Caco-2 (cell line): ENCODE measurements around the gene FAM131B. TPM values are rescaled to one million over a fixed set of nuclear protein-coding genes. Genes with fewer than 3 reads are reported as not detected.
"Not testable (repeated sequence)": the region's sequence is repeated elsewhere in the genome, so short reads cannot be mapped to it uniquely, and the experiment has no call there.

Experiments
- BruUV-seq: library from RNA; stranded (reverse); fragments of 400-500 nt; replicated peaks from 2 replicates; lab custom pipeline; 2021; lab: Mats Ljungman, UMichigan
- CTCF ChIA-PET: fragments of 300-600 bp; sonication (Branson Sonifier 250); formaldehyde crosslinking; loops from one replicate; lab custom pipeline; 2022; ENCODE audit warnings: antibody characterized with exemption; lab: Charles Lee
- POLR2A ChIA-PET: fragments of 300-600 bp; sonication (Branson Sonifier 250); formaldehyde crosslinking; loops from one replicate; lab custom pipeline; 2022; ENCODE audit warnings: antibody characterized with exemption; lab: Charles Lee
- DNase-seq, 2 experiments: peaks; one replicate each; pipeline versions ENCODE4 v3.0.0 to v3.0.0-alpha.2; 2020 to 2022
- H3K27me3 ChIP-seq: replicated peaks from 2 replicates; pipeline ENCODE4 v1.6.0; 2011; ENCODE audit warnings: low read length; ENCODE audit not compliant: control insufficient read depth, insufficient read depth
- H3K36me3 ChIP-seq: 2 replicates; pipeline ENCODE4 v1.5.1; 2011; ENCODE audit warnings: low read length; ENCODE audit not compliant: control insufficient read depth, insufficient read depth
- H3K4me1 ChIP-seq: fragments of 250-450 bp; sonication (Bioruptor Pico); 2 replicates; pipeline ENCODE4 v1.5.1; 2020; ENCODE audit warnings: mild to moderate bottlenecking
- H3K4me3 ChIP-seq: 2 replicates; pipeline ENCODE4 v1.5.1; 2011; ENCODE audit warnings: low read depth, mild to moderate bottlenecking, control low read depth, low read length
- H3K9me3 ChIP-seq: fragments of 250-450 bp; sonication (Bioruptor Pico); 2 replicates; pipeline ENCODE4 v1.5.1; 2020; ENCODE audit warnings: mild to moderate bottlenecking, moderate library complexity
- H3K27ac Mint-ChIP-seq: one replicate; pipeline ENCODE4 v1.8.0; 2022; ENCODE audit warnings: mixed read lengths; ENCODE audit not compliant: unreplicated experiment
- H3K27me3 Mint-ChIP-seq: one replicate; pipeline ENCODE4 v1.8.0; 2022; ENCODE audit warnings: mixed read lengths; ENCODE audit not compliant: insufficient read depth, unreplicated experiment
- H3K36me3 Mint-ChIP-seq: one replicate; pipeline ENCODE4 v1.8.0; 2022; ENCODE audit warnings: mild to moderate bottlenecking, mixed read lengths; ENCODE audit not compliant: insufficient read depth, unreplicated experiment
- H3K4me1 Mint-ChIP-seq: one replicate; pipeline ENCODE4 v1.8.0; 2022; ENCODE audit warnings: low read depth, mixed read lengths; ENCODE audit not compliant: unreplicated experiment
- H3K4me3 Mint-ChIP-seq: one replicate; pipeline ENCODE4 v1.8.0; 2022; ENCODE audit warnings: mild to moderate bottlenecking, moderate library complexity, mixed read lengths; ENCODE audit not compliant: unreplicated experiment
- H3K9me3 Mint-ChIP-seq: one replicate; pipeline ENCODE4 v1.8.0; 2022; ENCODE audit warnings: mixed read lengths; ENCODE audit not compliant: unreplicated experiment
- CTCF ChIP-seq, 2 experiments: fragments of 200-600 bp in 1 of 2; IDR thresholded peaks; 1 replicate in 1 of 2; 2 replicates in 1 of 2; pipeline versions ENCODE4 v1.5.1 to v1.8.0; 2011 to 2022; ENCODE audit warnings: antibody characterized with exemption in 1 of 2, control low read depth in 1 of 2, inconsistent platforms in 1 of 2, low read depth in 1 of 2, low read length in 1 of 2, mild to moderate bottlenecking in 1 of 2, moderate library complexity in 1 of 2; ENCODE audit not compliant: insufficient read depth in 1 of 2, severe bottlenecking in 1 of 2, unreplicated experiment in 1 of 2
- intact Hi-C: fragments of 100-400 bp; cut with micrococcal nuclease; formaldehyde crosslinking; loops from one replicate; pipeline ENCODE4 v1.10.0; 2022; ENCODE audit not compliant: unreplicated experiment
- total RNA-seq: library from RNA; stranded (reverse); gene quantifications from 2 replicates; pipeline ENCODE4 v1.2.3, GENCODE V29; 2022

FAM131B gene
- total RNA-seq, 1 experiment from 2014 or later: 22.3 TPM

GRCh38 chr7:143405173-143406001 lies 42.9 kb upstream of the FAM131B start:
- BruUV-seq: no TSS peak
- H3K27me3 Mint-ChIP-seq: no peaks in the 10 kb centered on the region
- Histone ChIP-seq H3K9me3 (no peaks in the 10 kb centered on the region), H3K36me3 (peaks cover 1% of the 10 kb centered on the region; the same call in 1 of the 2 replicates), H3K4me3 (no peak overlapping the region), H3K4me1 (peaks cover 29% of the 10 kb centered on the region), H3K27me3 (no peaks in the 10 kb centered on the region)
- CTCF ChIA-PET: interaction anchor here (0.9 kb wide), 1 partner anchor 18 kb away, joined by 3 read pairs; no protein-coding TSS in a partner anchor
- no peak overlapping the region for H3K27ac Mint-ChIP-seq
- no peak overlapping the region for H3K4me3 Mint-ChIP-seq
- POLR2A ChIA-PET: no interaction called here
- no peaks in the 10 kb centered on the region for H3K9me3 Mint-ChIP-seq
- intact Hi-C loops: loop anchor here (2.0 to 5.0 kb wide), 2 partner anchors 13 to 58 kb away; no protein-coding TSS in a partner anchor
- no peak for DNase-seq
- peaks cover 37% of the 10 kb centered on the region for H3K4me1 Mint-ChIP-seq
- peaks cover 27% of the 10 kb centered on the region for H3K36me3 Mint-ChIP-seq
- TF ChIP-seq CTCF (IDR thresholded peaks at IDR 0.05; ENCODE audit: insufficient read depth in 1 of 2, low read depth in 1 of 2, low read length in 1 of 2, severe bottlenecking in 1 of 2, unreplicated experiment in 1 of 2): no peak

GRCh38 chr7:143402233-143402632 lies 39.7 kb upstream of the FAM131B start:
- intact Hi-C loops: not testable (repeated sequence)
- H3K36me3 Mint-ChIP-seq: peaks cover 21% of the 10 kb centered on the region

GRCh38 chr7:143401265-143401664 lies 38.8 kb upstream of the FAM131B start:
- H3K4me3 Mint-ChIP-seq: no peak overlapping the region
- intact Hi-C loops: no loop called here
- no peaks in the 10 kb centered on the region for H3K9me3 ChIP-seq
- ChIA-PET CTCF (interaction anchor here (1.5 kb wide), 1 partner anchor 13 kb away, joined by 3 read pairs; no protein-coding TSS in a partner anchor), POLR2A (no interaction called here)
- no peaks in the 10 kb centered on the region for H3K27me3 ChIP-seq
- peaks cover 5% of the 10 kb centered on the region for H3K36me3 ChIP-seq
- H3K27me3 Mint-ChIP-seq: no peaks in the 10 kb centered on the region
- H3K27ac Mint-ChIP-seq: no peak overlapping the region
- no peak overlapping the region for H3K4me3 ChIP-seq
- H3K4me1 ChIP-seq: peaks cover 3% of the 10 kb centered on the region; the same call in 1 of the 2 replicates
- no peaks in the 10 kb centered on the region for H3K9me3 Mint-ChIP-seq
- H3K4me1 Mint-ChIP-seq: peaks cover 15% of the 10 kb centered on the region
- no TSS peak for BruUV-seq
- no peak for TF ChIP-seq CTCF (IDR thresholded peaks at IDR 0.05; ENCODE audit: insufficient read depth in 1 of 2, low read depth in 1 of 2, low read length in 1 of 2, severe bottlenecking in 1 of 2, unreplicated experiment in 1 of 2)
- H3K36me3 Mint-ChIP-seq: peaks cover 27% of the 10 kb centered on the region
- DNase-seq: no peak

More at GRCh38 chr7:143402233-143402632, 39.7 kb upstream of the FAM131B start:
- H3K4me3 ChIP-seq, H3K27ac Mint-ChIP-seq, H3K27me3 ChIP-seq, H3K9me3 Mint-ChIP-seq, H3K36me3 ChIP-seq, POLR2A ChIA-PET, DNase-seq, H3K4me1 ChIP-seq, H3K4me3 Mint-ChIP-seq, H3K9me3 ChIP-seq, BruUV-seq, H3K27me3 Mint-ChIP-seq: not testable (repeated sequence)
- CTCF ChIA-PET: interaction anchor here (1.5 kb wide), 1 partner anchor 14 kb away, joined by 3 read pairs; no protein-coding TSS in a partner anchor
- peaks cover 15% of the 10 kb centered on the region for H3K4me1 Mint-ChIP-seq
